Posterior cingulate gyrus (tissue), 11 donors: ENCODE results near the gene RPL37A.

Experiments
- DNase-seq, 10 donors: peaks; one replicate each; pipeline versions ENCODE4 v3.0.0 to v3.0.0-alpha.2; 2020 to 2021; ENCODE audit warnings: mixed read lengths in 3 of 10
- intact Hi-C: fragments of 100-400 bp; cut with DNase I; formaldehyde crosslinking; loops from one replicate; pipeline ENCODE4 v1.15.1; 2023

RPL37A gene

GRCh38 chr2:216498379-216499352 is at the start of gene RPL37A:
RPL37A (plus strand) TSS chr2:216498844; CDS start chr2:216498875, 31 bp downstream.
- intact Hi-C loops, result loop anchor here (1.0 to 10.0 kb wide), 2 partner anchors 86 to 384 kb away; partner anchors contain the start of gene SMARCAL1
- peak; percentile 90 to 99 (median 93) for DNase-seq

- DNase-seq, result no peak
- intact Hi-C loops, result no loop called here
These were observed 48.3 kb upstream of the RPL37A start for GRCh38 chr2:216450346-216450745.

- no peak for DNase-seq
- intact Hi-C loops, result no loop called here
These were observed 47.9 kb upstream of the RPL37A start for GRCh38 chr2:216450784-216451183.

- intact Hi-C loops, result no loop called here
- DNase-seq, result no peak
These were observed 44.6 kb upstream of the RPL37A start for GRCh38 chr2:216453955-216454614.

GRCh38 chr2:216463148-216463547 is 35.5 kb upstream of the RPL37A start:
- DNase-seq, result no peak
- intact Hi-C loops, result no loop called here

- no peak for DNase-seq
- intact Hi-C loops, result no loop called here
These were observed 34.4 kb upstream of the RPL37A start for GRCh38 chr2:216464104-216464720.

- intact Hi-C loops, result no loop called here
- no peak for DNase-seq
These were observed 33.0 kb upstream of the RPL37A start for GRCh38 chr2:216465579-216466195.

GRCh38 chr2:216467845-216468244 is 30.8 kb upstream of the RPL37A start:
- no peak for DNase-seq
- intact Hi-C loops, result no loop called here

GRCh38 chr2:216469661-216470060 is 29.0 kb upstream of the RPL37A start:
- intact Hi-C loops, result no loop called here
- DNase-seq, result no peak

GRCh38 chr2:216473187-216473586 is 25.5 kb upstream of the RPL37A start:
- no peak for DNase-seq
- intact Hi-C loops, result no loop called here

GRCh38 chr2:216474925-216475670 is 23.5 kb upstream of the RPL37A start:
- intact Hi-C loops, result no loop called here
- no peak for DNase-seq

- intact Hi-C loops, result no loop called here
- no peak for DNase-seq
These were observed 22.9 kb upstream of the RPL37A start for GRCh38 chr2:216475767-216476166.

GRCh38 chr2:216477283-216478035 is 21.2 kb upstream of the RPL37A start:
- no peak for DNase-seq
- intact Hi-C loops, result no loop called here

- intact Hi-C loops, result no loop called here
- peak in 1 of 10 donors; percentile 21 for DNase-seq
These were observed 20.5 kb upstream of the RPL37A start for GRCh38 chr2:216478151-216478550.

GRCh38 chr2:216478791-216479190 is 19.9 kb upstream of the RPL37A start:
- intact Hi-C loops, result no loop called here
- no peak for DNase-seq

GRCh38 chr2:216480221-216480620 is 18.4 kb upstream of the RPL37A start:
- intact Hi-C loops, result no loop called here
- DNase-seq, result no peak

- no peak for DNase-seq
- intact Hi-C loops, result no loop called here
These were observed 16.0 kb upstream of the RPL37A start for GRCh38 chr2:216482640-216483039.

GRCh38 chr2:216485237-216485636 is 13.4 kb upstream of the RPL37A start:
- intact Hi-C loops, result no loop called here

GRCh38 chr2:216485745-216486144 is 12.9 kb upstream of the RPL37A start:
- DNase-seq, result no peak
- intact Hi-C loops, result no loop called here

More at GRCh38 chr2:216485237-216485636, 13.4 kb upstream of the RPL37A start:
- no peak for DNase-seq
